ENCODE results near the gene MPDU1. TPM values are rescaled to one million over a fixed set of nuclear protein-coding genes. Genes with fewer than 3 reads are reported as not detected.

MPDU1 gene
- total and polyA plus RNA-seq, 2 experiments from 2014 or later: 109 to 201 TPM

- TF ChIP-seq EZH2 (IDR thresholded peaks at IDR 0.05; ENCODE audit: borderline replicate concordance): no peak
- no peak for TF ChIP-seq CTCF (IDR thresholded peaks at IDR 0.05; ENCODE audit: poor library complexity)
- no peak for TF ChIP-seq EZH2phosphoT487 (IDR thresholded peaks at IDR 0.05; ENCODE audit: low read depth, severe bottlenecking, unreplicated experiment)
- Histone ChIP-seq H3K4me1 (ENCODE audit: insufficient read depth) (peaks cover 39% of the 10 kb centered on the region), H3K9me2 (replicated peaks; ENCODE audit: insufficient read depth) (no peaks in the 10 kb centered on the region), H3K4me3 (no peak within 1 kb of the TSS), H4K20me1 (ENCODE audit: insufficient read depth, poor library complexity, severe bottlenecking) (no peaks in the 10 kb centered on the region), H3K27me3 (no peaks in the 10 kb centered on the region), H3K4me2 (peak within 1 kb of the TSS; percentile 73), H3K36me3 (replicated peaks; ENCODE audit: insufficient read depth, low read depth) (no peaks in the 10 kb centered on the region), H3K79me2 (peaks cover 17% of the 10 kb centered on the region), H3K27ac (peak within 1 kb of the TSS; percentile 92), H3K9me3 (ENCODE audit: low read depth) (no peaks in the 10 kb centered on the region), H2AFZ (peak within 1 kb of the TSS; percentile 76)
- no peak for DNase-seq (ENCODE audit: low spot score)
- WGBS (ENCODE audit: low lambda C conversion rate, missing lambda C conversion rate): 89% methylated on average over 16 of the region's 16 CpGs
These were observed 24.9 kb upstream of the MPDU1 start, which contains the start of gene TNFSF13 for GRCh38 chr17:7558544-7559319. Gene TNFSF13 (plus strand): TSS chr17:7558750. CDS start chr17:7559040, 290 bp downstream.

- Histone ChIP-seq H4K20me1 (ENCODE audit: insufficient read depth, poor library complexity, severe bottlenecking) (no peaks in the 10 kb centered on the region), H3K4me3 (no peak overlapping the region), H3K36me3 (replicated peaks; ENCODE audit: insufficient read depth, low read depth) (no peaks in the 10 kb centered on the region), H3K4me1 (ENCODE audit: insufficient read depth) (peaks cover 39% of the 10 kb centered on the region), H3K79me2 (peaks cover 26% of the 10 kb centered on the region), H3K9me3 (ENCODE audit: low read depth) (no peaks in the 10 kb centered on the region), H3K9me2 (replicated peaks; ENCODE audit: insufficient read depth) (no peaks in the 10 kb centered on the region), H3K27me3 (no peaks in the 10 kb centered on the region), H3K4me2 (peak overlapping the region; percentile 96), H3K27ac (peak overlapping the region; percentile 91), H2AFZ (no peak overlapping the region)
- TF ChIP-seq EZH2phosphoT487 (IDR thresholded peaks at IDR 0.05; ENCODE audit: low read depth, severe bottlenecking, unreplicated experiment): no peak
- no peak for TF ChIP-seq EZH2 (IDR thresholded peaks at IDR 0.05; ENCODE audit: borderline replicate concordance)
- no peak for TF ChIP-seq CTCF (IDR thresholded peaks at IDR 0.05; ENCODE audit: poor library complexity)
- 82% methylated on average over 15 of the region's 18 CpGs for WGBS (ENCODE audit: low lambda C conversion rate, missing lambda C conversion rate)
- no peak for DNase-seq (ENCODE audit: low spot score)
These were observed 24.1 kb upstream of the MPDU1 start for GRCh38 chr17:7559320-7560171.

GRCh38 chr17:7560172-7561027 lies 23.3 kb upstream of the MPDU1 start:
- peak overlapping the region; percentile 7 for H3K4me3 ChIP-seq
- H3K9me3 ChIP-seq (ENCODE audit: low read depth): no peaks in the 10 kb centered on the region
- H4K20me1 ChIP-seq (ENCODE audit: insufficient read depth, poor library complexity, severe bottlenecking): no peaks in the 10 kb centered on the region
- H3K4me1 ChIP-seq (ENCODE audit: insufficient read depth): peaks cover 39% of the 10 kb centered on the region
- H3K4me2 ChIP-seq: peak overlapping the region; percentile 96
- peak overlapping the region; percentile 46 for H2AFZ ChIP-seq
- no peaks in the 10 kb centered on the region for H3K36me3 ChIP-seq (replicated peaks; ENCODE audit: insufficient read depth, low read depth)
- TF ChIP-seq EZH2phosphoT487 (IDR thresholded peaks at IDR 0.05; ENCODE audit: low read depth, severe bottlenecking, unreplicated experiment) (no peak), CTCF (IDR thresholded peaks at IDR 0.05; ENCODE audit: poor library complexity) (peak; percentile 53), EZH2 (IDR thresholded peaks at IDR 0.05; ENCODE audit: borderline replicate concordance) (no peak)
- peak; percentile 89 for DNase-seq (ENCODE audit: low spot score)
- H3K9me2 ChIP-seq (replicated peaks; ENCODE audit: insufficient read depth): no peaks in the 10 kb centered on the region
- H3K79me2 ChIP-seq: peaks cover 33% of the 10 kb centered on the region
- no peaks in the 10 kb centered on the region for H3K27me3 ChIP-seq
- WGBS (ENCODE audit: low lambda C conversion rate, missing lambda C conversion rate): 26% methylated on average over 22 of the region's 22 CpGs
- H3K27ac ChIP-seq: peak overlapping the region; percentile 91

Data from hepatocyte (in vitro differentiated cells).